Activated B cell treated with CpG ODN at 0.5 μM for 24 hours (primary cell): ENCODE data around the gene TNNI3K. TPM values are rescaled to one million over a fixed set of nuclear protein-coding genes. Genes with fewer than 3 reads are reported as not detected.

ENCODE experiments used
- ATAC-seq: fragments of 200-7000 bp; cut with Tn5 transposase; one replicate; pipeline ENCODE4 v1.10.0; 2021; ENCODE audit warnings: low read depth, mild to moderate bottlenecking, moderate library complexity
- CTCF ChIA-PET: fragments of 350-600 bp; sonication (Branson Sonifier 250); formaldehyde crosslinking; loops from one replicate; lab custom pipeline; 2021; ENCODE audit warnings: antibody characterized with exemption; lab: Charles Lee
- POLR2A ChIA-PET: fragments of 350-600 bp; sonication (Branson Sonifier 250); formaldehyde crosslinking; loops from one replicate; lab custom pipeline; 2021; ENCODE audit warnings: antibody characterized with exemption; lab: Charles Lee
- DNase-seq: peaks from one replicate; pipeline ENCODE4 v3.0.0; 2022
- H3K27ac Mint-ChIP-seq: one replicate; pipeline ENCODE4 v1.8.0; 2020; ENCODE audit warnings: mixed read lengths
- H3K27me3 Mint-ChIP-seq: one replicate; pipeline ENCODE4 v1.8.0; 2021; ENCODE audit warnings: mixed read lengths
- H3K36me3 Mint-ChIP-seq: one replicate; pipeline ENCODE4 v1.8.0; 2021; ENCODE audit warnings: low read depth, mixed read lengths
- H3K4me1 Mint-ChIP-seq: one replicate; pipeline ENCODE4 v1.8.0; 2021; ENCODE audit warnings: mixed read lengths
- H3K4me3 Mint-ChIP-seq: one replicate; pipeline ENCODE4 v1.8.0; 2020; ENCODE audit warnings: mild to moderate bottlenecking, mixed read lengths
- H3K9me3 Mint-ChIP-seq: one replicate; pipeline ENCODE4 v1.8.0; 2020; ENCODE audit warnings: mixed read lengths
- CTCF ChIP-seq: fragments of 200-600 bp; IDR thresholded peaks from one replicate; pipeline ENCODE4 v1.8.0; 2022; ENCODE audit warnings: antibody characterized with exemption, mild to moderate bottlenecking
- intact Hi-C: fragments of 100-400 bp; cut with micrococcal nuclease; formaldehyde crosslinking; loops from one replicate; pipeline ENCODE4 v1.15.1; 2024
- total RNA-seq: library from RNA; stranded (reverse); gene quantifications from 2 replicates; pipeline ENCODE4 v1.2.3, GENCODE V29; 2022

The TNNI3K gene
- total RNA-seq, 1 donor from 2014 or later: not detected

- Mint-ChIP-seq H3K4me3 (no peak overlapping the region), H3K9me3 (no peaks in the 10 kb centered on the region), H3K36me3 (no peaks in the 10 kb centered on the region), H3K4me1 (no peaks in the 10 kb centered on the region), H3K27ac (no peak overlapping the region), H3K27me3 (peaks cover 3% of the 10 kb centered on the region)
- intact Hi-C loops: no loop called here
- ATAC-seq: no peak
- TF ChIP-seq CTCF: no peak
- no peak for DNase-seq
- CTCF ChIA-PET: interaction anchor here (1.0 kb wide), 1 partner anchor 14 kb away, joined by 3 read pairs; no protein-coding TSS in a partner anchor
- POLR2A ChIA-PET: no interaction called here
Observed at GRCh38 chr1:74470251-74470650, 235.1 kb downstream of the TNNI3K start.

- no peak overlapping the region for H3K27ac Mint-ChIP-seq
- intact Hi-C loops: no loop called here
- H3K27me3 Mint-ChIP-seq: peaks cover 3% of the 10 kb centered on the region
- H3K4me1 Mint-ChIP-seq: no peaks in the 10 kb centered on the region
- POLR2A ChIA-PET: no interaction called here
- TF ChIP-seq CTCF: no peak
- CTCF ChIA-PET: no interaction called here
- H3K36me3 Mint-ChIP-seq: no peaks in the 10 kb centered on the region
- H3K9me3 Mint-ChIP-seq: no peaks in the 10 kb centered on the region
- ATAC-seq: no peak
- no peak for DNase-seq
- no peak overlapping the region for H3K4me3 Mint-ChIP-seq
Observed at GRCh38 chr1:74470936-74471335, 235.7 kb downstream of the TNNI3K start.

GRCh38 chr1:74471470-74471869, 236.3 kb downstream of the TNNI3K start:
- POLR2A ChIA-PET: no interaction called here
- intact Hi-C loops: no loop called here
- H3K27me3 Mint-ChIP-seq: peaks cover 3% of the 10 kb centered on the region
- DNase-seq: no peak
- H3K4me3 Mint-ChIP-seq: no peak overlapping the region
- TF ChIP-seq CTCF: no peak
- H3K4me1 Mint-ChIP-seq: no peaks in the 10 kb centered on the region
- no peak overlapping the region for H3K27ac Mint-ChIP-seq
- H3K9me3 Mint-ChIP-seq: no peaks in the 10 kb centered on the region
- H3K36me3 Mint-ChIP-seq: no peaks in the 10 kb centered on the region
- no peak for ATAC-seq
- CTCF ChIA-PET: no interaction called here

GRCh38 chr1:74474585-74474984, 239.4 kb downstream of the TNNI3K start:
- intact Hi-C loops: no loop called here
- CTCF ChIA-PET: no interaction called here
- Mint-ChIP-seq H3K36me3 (no peaks in the 10 kb centered on the region), H3K27ac (no peak overlapping the region), H3K27me3 (peaks cover 3% of the 10 kb centered on the region), H3K4me1 (no peaks in the 10 kb centered on the region), H3K4me3 (no peak overlapping the region), H3K9me3 (no peaks in the 10 kb centered on the region)
- DNase-seq (no peak), ATAC-seq (no peak)
- TF ChIP-seq CTCF: no peak
- POLR2A ChIA-PET: no interaction called here

- no peaks in the 10 kb centered on the region for H3K9me3 Mint-ChIP-seq
- intact Hi-C loops: no loop called here
- no peaks in the 10 kb centered on the region for H3K27me3 Mint-ChIP-seq
- POLR2A ChIA-PET: no interaction called here
- ATAC-seq (no peak), DNase-seq (no peak)
- CTCF ChIA-PET: no interaction called here
- no peak overlapping the region for H3K27ac Mint-ChIP-seq
- H3K4me3 Mint-ChIP-seq: no peak overlapping the region
- no peaks in the 10 kb centered on the region for H3K36me3 Mint-ChIP-seq
- H3K4me1 Mint-ChIP-seq: no peaks in the 10 kb centered on the region
- no peak for TF ChIP-seq CTCF
Observed at GRCh38 chr1:74478979-74479378, 243.8 kb downstream of the TNNI3K start.
